Fibroblast of lung (primary cell): Measurements from ENCODE around the gene ECEL1. TPM values are rescaled to one million over a fixed set of nuclear protein-coding genes. Genes with fewer than 3 reads are reported as not detected.

ENCODE experiments used
- DNase-seq, 2 donors: peaks; one replicate each; pipeline versions ENCODE4 v3.0.0 to v3.0.0-alpha.2; 2010; ENCODE audit warnings: low read depth in 2 of 2
- H2AFZ ChIP-seq: 2 replicates; pipeline ENCODE4 v1.5.1; 2012; ENCODE audit warnings: low read length, control low read depth, inconsistent platforms
- H3K27ac ChIP-seq: 2 replicates; pipeline ENCODE4 v1.5.1; 2011; ENCODE audit warnings: low read length, control low read depth; ENCODE audit not compliant: insufficient read depth
- H3K27me3 ChIP-seq: 2 replicates; pipeline ENCODE4 v1.5.1; 2011; ENCODE audit warnings: mild to moderate bottlenecking, low read length; ENCODE audit not compliant: control insufficient read depth, insufficient read depth
- H3K36me3 ChIP-seq: 2 replicates; pipeline ENCODE4 v1.5.1; 2011; ENCODE audit warnings: low read length; ENCODE audit not compliant: control insufficient read depth, insufficient read depth
- H3K4me1 ChIP-seq: 2 replicates; pipeline ENCODE4 v1.5.1; 2011; ENCODE audit warnings: low read length; ENCODE audit not compliant: control insufficient read depth, insufficient read depth; ENCODE audit errors: extremely low read depth
- H3K4me2 ChIP-seq: 2 replicates; pipeline ENCODE4 v1.5.1; 2011; ENCODE audit warnings: low read length, control low read depth; ENCODE audit not compliant: insufficient read depth; ENCODE audit errors: extremely low read depth
- H3K4me3 ChIP-seq, 4 experiments: fragments of 200-600 bp in 1 of 4; sonication (generic) in 1 of 4; replicated peaks in 1 of 4; 2 replicates each; pipeline ENCODE4 v1.5.1; 2011 to 2016; ENCODE audit warnings: low read length in 4 of 4, low read depth in 3 of 4, mild to moderate bottlenecking in 3 of 4, control low read depth in 2 of 4, inconsistent platforms in 1 of 4, mixed read lengths in 1 of 4; ENCODE audit not compliant: insufficient read depth in 1 of 4; ENCODE audit errors: control extremely low read depth in 1 of 4
- H3K79me2 ChIP-seq: 2 replicates; pipeline ENCODE4 v1.5.1; 2012; ENCODE audit warnings: mild to moderate bottlenecking, low read length, inconsistent platforms; ENCODE audit not compliant: control insufficient read depth, insufficient read depth
- H3K9ac ChIP-seq: 2 replicates; pipeline ENCODE4 v1.5.1; 2011; ENCODE audit warnings: mild to moderate bottlenecking, low read length, control low read depth; ENCODE audit not compliant: insufficient read depth
- H3K9me3 ChIP-seq: 2 replicates; pipeline ENCODE4 v1.5.1; 2012; ENCODE audit warnings: low read depth, low read length; ENCODE audit not compliant: control insufficient read depth, insufficient read depth
- H4K20me1 ChIP-seq: 2 replicates; pipeline ENCODE4 v1.5.1; 2011; ENCODE audit warnings: low read length; ENCODE audit not compliant: control insufficient read depth, insufficient read depth; ENCODE audit errors: extremely low read depth
- CTCF ChIP-seq, 2 donors: IDR thresholded peaks in 1 of 2; conservative IDR thresholded peaks in 1 of 2; 1 replicate in 1 of 2; 2 replicates in 1 of 2; pipeline ENCODE4 v1.5.1; 2011 to 2012; ENCODE audit warnings: low read length in 2 of 2, control low read depth in 1 of 2, inconsistent platforms in 1 of 2, low read depth in 1 of 2, mild to moderate bottlenecking in 1 of 2
- EZH2 ChIP-seq: IDR thresholded peaks from 2 replicates; pipeline ENCODE4 v1.5.1; 2012; ENCODE audit warnings: low read length, control low read depth, mild to moderate bottlenecking; ENCODE audit errors: missing control alignments
- polyA plus RNA-seq, 2 donors: library from polyadenylated mRNA; depleted of rRNA in 1 of 2; stranded (reverse) in 1 of 2; unstranded in 1 of 2; fragments of >200 nt; gene quantifications; 2 replicates each; pipeline ENCODE4 v1.2.1, GENCODE V29; 2011 to 2012; ENCODE audit warnings: missing spikeins in 1 of 2
- total RNA-seq: library from RNA; depleted of rRNA; stranded (reverse); fragments of >200 nt; gene quantifications from 2 replicates; pipeline ENCODE4 v1.2.1, GENCODE V29; 2014

The ECEL1 gene
- total and polyA plus RNA-seq, 2 donors (not counting 1 experiment from before 2014, with no cell fraction given) = not detected

GRCh38 chr2:232436381-232437194, 51.0 kb downstream of the ECEL1 start:
- Histone ChIP-seq H3K27ac (no peak overlapping the region), H3K4me2 (no peak overlapping the region), H3K4me1 (no peaks in the 10 kb centered on the region), H3K79me2 (no peaks in the 10 kb centered on the region), H2AFZ (no peak overlapping the region), H3K36me3 (no peaks in the 10 kb centered on the region), H4K20me1 (no peaks in the 10 kb centered on the region), H3K9me3 (no peaks in the 10 kb centered on the region), H3K4me3 (no peak overlapping the region), H3K27me3 (no peaks in the 10 kb centered on the region), H3K9ac (no peak overlapping the region)
- no peak for DNase-seq
- TF ChIP-seq CTCF (conservative IDR thresholded peaks at IDR 0.05 in 1 of 2, IDR thresholded peaks at IDR 0.05 in 1 of 2; ENCODE audit: low read depth in 1 of 2, low read length in 2 of 2) = no peak

- Histone ChIP-seq H3K4me3 (no peak overlapping the region), H3K9me3 (no peaks in the 10 kb centered on the region), H3K27me3 (no peaks in the 10 kb centered on the region), H3K27ac (no peak overlapping the region), H3K4me1 (no peaks in the 10 kb centered on the region), H3K9ac (no peak overlapping the region), H4K20me1 (no peaks in the 10 kb centered on the region), H2AFZ (no peak overlapping the region), H3K4me2 (no peak overlapping the region), H3K36me3 (no peaks in the 10 kb centered on the region), H3K79me2 (no peaks in the 10 kb centered on the region)
- TF ChIP-seq CTCF (conservative IDR thresholded peaks at IDR 0.05 in 1 of 2, IDR thresholded peaks at IDR 0.05 in 1 of 2; ENCODE audit: low read depth in 1 of 2, low read length in 2 of 2) = no peak
- no peak for TF ChIP-seq EZH2
- no peak for DNase-seq
Observed at GRCh38 chr2:232435805-232436204, 51.8 kb downstream of the ECEL1 start.

GRCh38 chr2:232435375-232435648, 52.3 kb downstream of the ECEL1 start:
- H3K4me2 ChIP-seq = no peak overlapping the region
- no peaks in the 10 kb centered on the region for H3K79me2 ChIP-seq
- H3K4me1 ChIP-seq = no peaks in the 10 kb centered on the region
- H3K27me3 ChIP-seq = no peaks in the 10 kb centered on the region
- H3K9ac ChIP-seq = no peak overlapping the region
- no peak for TF ChIP-seq CTCF (conservative IDR thresholded peaks at IDR 0.05 in 1 of 2, IDR thresholded peaks at IDR 0.05 in 1 of 2; ENCODE audit: low read depth in 1 of 2, low read length in 2 of 2)
- no peak for TF ChIP-seq EZH2
- H3K27ac ChIP-seq = no peak overlapping the region
- H3K4me3 ChIP-seq = no peak overlapping the region
- no peaks in the 10 kb centered on the region for H4K20me1 ChIP-seq
- no peak overlapping the region for H2AFZ ChIP-seq
- no peaks in the 10 kb centered on the region for H3K9me3 ChIP-seq
- DNase-seq = no peak
- no peaks in the 10 kb centered on the region for H3K36me3 ChIP-seq
